Upper lobe of right lung (tissue), 1 donor: Measurements from ENCODE around the gene CD27. TPM values are rescaled to one million over a fixed set of nuclear protein-coding genes. Genes with fewer than 3 reads are reported as not detected.
"Not testable (repeated sequence)": the region's sequence is repeated elsewhere in the genome, so short reads cannot be mapped to it uniquely, and the experiment has no call there.

Experiments used
- ATAC-seq: fragments of 200-7000 bp; cut with Tn5 transposase; one replicate; pipeline ENCODE4 v1.9.1; 2020; ENCODE audit warnings: mild to moderate bottlenecking, moderate library complexity
- DNase-seq: peaks from one replicate; pipeline ENCODE4 v3.0.0-alpha.2; 2020
- H3K27ac ChIP-seq: fragments of 200-600 bp; one replicate; pipeline ENCODE4 v1.8.0; 2022
- H3K27me3 ChIP-seq: fragments of 200-600 bp; one replicate; pipeline ENCODE4 v1.8.0; 2022; ENCODE audit warnings: mild to moderate bottlenecking
- H3K36me3 ChIP-seq: fragments of 200-600 bp; one replicate; pipeline ENCODE4 v1.8.0; 2022
- H3K4me1 ChIP-seq: fragments of 200-600 bp; one replicate; pipeline ENCODE4 v1.8.0; 2022
- H3K4me3 ChIP-seq: fragments of 200-600 bp; one replicate; pipeline ENCODE4 v1.8.0; 2022; ENCODE audit warnings: mild to moderate bottlenecking
- H3K9me3 ChIP-seq: fragments of 200-600 bp; one replicate; pipeline ENCODE4 v1.8.0; 2022
- CTCF ChIP-seq: fragments of 200-600 bp; IDR thresholded peaks from one replicate; pipeline ENCODE4 v1.8.0; 2022; ENCODE audit warnings: antibody characterized with exemption
- intact Hi-C: fragments of 100-400 bp; cut with DNase I; formaldehyde crosslinking; loops from one replicate; pipeline ENCODE4 v1.11.0; 2022
- total RNA-seq: library from RNA; stranded (reverse); fragmentation: NEBNext Ultra II Directional; extraction: Animal tissue kit (Norgen Biotek cat#: 25700); gene quantifications from one replicate; pipeline ENCODE4 v1.2.1, GENCODE V29; 2021
- donor health status: DM: no; HTN: yes; CAD: no; lungs with severe emphysema.

The CD27 gene
- total RNA-seq, 1 donor from 2014 or later: 1.5 TPM

GRCh38 chr12:6465467-6466183 lies 20.9 kb downstream of the CD27 start:
- no peaks in the 10 kb centered on the region for H3K9me3 ChIP-seq
- peaks cover 41% of the 10 kb centered on the region for H3K4me1 ChIP-seq
- H3K4me3 ChIP-seq: no peak overlapping the region
- H3K27me3 ChIP-seq: no peaks in the 10 kb centered on the region
- DNase-seq (no peak), ATAC-seq (peak; percentile 67)
- intact Hi-C loops: loop anchor here (10.0 kb wide), 1 partner anchor 141 kb away; no protein-coding TSS in a partner anchor
- TF ChIP-seq CTCF: peak; percentile 82
- peaks cover 46% of the 10 kb centered on the region for H3K36me3 ChIP-seq
- H3K27ac ChIP-seq: no peak overlapping the region

- Histone ChIP-seq H3K27ac (no peak overlapping the region), H3K9me3 (no peaks in the 10 kb centered on the region), H3K4me3 (no peak overlapping the region), H3K4me1 (peaks cover 36% of the 10 kb centered on the region), H3K27me3 (no peaks in the 10 kb centered on the region), H3K36me3 (peaks cover 40% of the 10 kb centered on the region)
- intact Hi-C loops: loop anchor here (10.0 kb wide), 1 partner anchor 141 kb away; no protein-coding TSS in a partner anchor
- DNase-seq (no peak), ATAC-seq (no peak)
- no peak for TF ChIP-seq CTCF
Measured at GRCh38 chr12:6466184-6466573, 21.4 kb downstream of the CD27 start.

- H3K27me3 ChIP-seq, H3K27ac ChIP-seq, DNase-seq, H3K9me3 ChIP-seq, H3K4me3 ChIP-seq, ATAC-seq: not testable (repeated sequence)
- Histone ChIP-seq H3K4me1 (peaks cover 31% of the 10 kb centered on the region), H3K36me3 (peaks cover 35% of the 10 kb centered on the region)
- intact Hi-C loops: loop anchor here (10.0 kb wide), 1 partner anchor 142 kb away; no protein-coding TSS in a partner anchor
Measured at GRCh38 chr12:6466751-6467150, 22.0 kb downstream of the CD27 start.

GRCh38 chr12:6467571-6468282 lies 23.0 kb downstream of the CD27 start:
- Histone ChIP-seq H3K4me1 (peaks cover 27% of the 10 kb centered on the region), H3K36me3 (peaks cover 25% of the 10 kb centered on the region)
- H3K27ac ChIP-seq, ATAC-seq, H3K27me3 ChIP-seq, DNase-seq, H3K4me3 ChIP-seq, H3K9me3 ChIP-seq: not testable (repeated sequence)
- intact Hi-C loops: loop anchor here (10.0 kb wide), 1 partner anchor 143 kb away; no protein-coding TSS in a partner anchor

GRCh38 chr12:6468283-6468575 lies 23.5 kb downstream of the CD27 start:
- Histone ChIP-seq H3K36me3 (peaks cover 20% of the 10 kb centered on the region), H3K27ac (no peak overlapping the region), H3K4me3 (no peak overlapping the region), H3K4me1 (peaks cover 23% of the 10 kb centered on the region), H3K9me3 (no peaks in the 10 kb centered on the region), H3K27me3 (no peaks in the 10 kb centered on the region)
- TF ChIP-seq CTCF: no peak
- intact Hi-C loops: loop anchor here (10.0 kb wide), 1 partner anchor 143 kb away; no protein-coding TSS in a partner anchor
- no peak for ATAC-seq
- DNase-seq: no peak

- DNase-seq: no peak
- intact Hi-C loops: loop anchor here (10.0 kb wide), 1 partner anchor 144 kb away; no protein-coding TSS in a partner anchor
- peaks cover 12% of the 10 kb centered on the region for H3K36me3 ChIP-seq
- H3K27ac ChIP-seq: no peak overlapping the region
- ATAC-seq: no peak
- H3K4me1 ChIP-seq: peaks cover 22% of the 10 kb centered on the region
- H3K27me3 ChIP-seq: no peaks in the 10 kb centered on the region
- no peaks in the 10 kb centered on the region for H3K9me3 ChIP-seq
- peak overlapping the region; percentile 62 for H3K4me3 ChIP-seq
- TF ChIP-seq CTCF: no peak
Measured at GRCh38 chr12:6469092-6469491, 24.3 kb downstream of the CD27 start.
